Islet of Langerhans (tissue), 1 donor: ENCODE measurements around the gene CD79B.
"Not testable (repeated sequence)": the region's sequence is repeated elsewhere in the genome, so short reads cannot be mapped to it uniquely, and the experiment has no call there.

ENCODE experiments used
- FAIRE-seq: peaks from one replicate; lab custom pipeline; 2011; peaks lifted over from hg19 to GRCh38; lab: Jason Lieb, UNC

CD79B gene

DNA sequence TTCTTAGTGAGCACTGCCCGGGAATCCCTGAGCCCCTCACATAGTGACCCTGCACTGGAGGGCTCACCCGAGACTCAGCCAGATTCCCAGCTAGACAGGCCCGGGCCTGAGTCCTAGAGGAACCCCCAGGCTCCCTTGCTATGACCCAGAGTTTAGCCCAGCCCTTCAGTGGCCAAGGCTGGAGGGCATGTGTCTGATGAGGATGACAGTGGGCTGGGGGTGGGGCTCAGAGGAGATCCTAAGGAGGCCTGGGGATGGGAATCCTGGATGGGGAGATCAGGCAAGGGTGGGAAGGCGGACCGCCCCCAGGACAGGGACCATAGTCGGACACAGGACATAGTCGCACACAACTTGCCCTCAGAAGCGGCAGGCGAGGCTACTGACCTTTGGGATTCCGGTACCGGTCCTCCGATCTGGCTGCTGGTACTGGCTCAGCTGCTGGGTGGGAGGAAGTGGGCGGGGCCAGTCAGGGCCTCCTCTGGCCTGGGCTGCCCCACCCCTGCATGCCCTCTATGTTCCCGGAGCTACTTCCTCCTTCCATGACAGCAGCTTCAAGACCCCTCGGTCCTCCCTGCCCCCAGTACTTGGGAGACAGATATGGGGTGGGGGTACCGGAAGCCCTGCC, 1.1 kb downstream of the CD79B start:
- FAIRE-seq = no peak

DNA sequence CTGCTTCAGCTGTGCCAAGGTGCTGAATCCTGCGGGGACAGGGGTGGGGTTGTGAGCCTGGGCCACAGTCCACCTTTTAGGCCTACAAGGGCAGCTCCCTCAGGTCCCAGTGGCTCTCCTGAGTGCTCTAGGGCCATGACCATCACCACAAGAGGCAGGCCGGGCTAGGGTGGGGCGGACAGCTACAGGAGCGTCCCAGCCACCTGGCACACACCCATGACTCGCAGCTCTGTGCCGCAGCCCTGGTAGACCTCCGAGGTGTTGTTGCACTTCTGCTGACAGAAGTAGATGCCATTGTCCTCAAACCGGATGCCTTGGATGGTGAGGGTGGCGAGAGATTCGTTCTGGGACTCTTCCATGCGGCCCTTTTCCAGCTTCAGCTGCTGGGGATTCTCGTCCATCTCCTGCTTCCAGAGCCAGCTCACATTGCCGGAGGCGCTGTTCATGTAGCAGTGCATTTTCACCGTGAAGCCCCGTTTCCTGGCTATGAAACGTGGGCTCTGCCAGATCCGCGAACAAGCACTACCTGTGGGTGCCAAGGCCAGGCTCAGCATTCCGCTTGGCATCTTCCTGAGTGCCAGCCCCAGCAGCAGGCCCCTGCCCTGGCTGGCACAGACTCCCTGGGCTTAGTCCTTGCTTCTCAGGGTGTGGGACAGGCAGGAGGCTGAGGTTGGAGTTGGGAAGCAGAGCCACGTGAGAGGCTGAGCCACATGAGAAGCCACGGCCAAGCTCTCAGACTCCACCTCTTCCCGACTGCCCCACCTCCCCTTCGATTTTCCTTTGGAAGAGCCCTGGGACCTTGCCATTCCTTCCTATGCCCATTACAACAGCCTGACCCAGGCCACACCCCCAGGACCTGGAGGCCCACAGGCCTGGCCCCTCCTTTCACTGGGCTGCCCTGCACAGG, 2.0 kb downstream of the CD79B start:
- FAIRE-seq = no peak

DNA sequence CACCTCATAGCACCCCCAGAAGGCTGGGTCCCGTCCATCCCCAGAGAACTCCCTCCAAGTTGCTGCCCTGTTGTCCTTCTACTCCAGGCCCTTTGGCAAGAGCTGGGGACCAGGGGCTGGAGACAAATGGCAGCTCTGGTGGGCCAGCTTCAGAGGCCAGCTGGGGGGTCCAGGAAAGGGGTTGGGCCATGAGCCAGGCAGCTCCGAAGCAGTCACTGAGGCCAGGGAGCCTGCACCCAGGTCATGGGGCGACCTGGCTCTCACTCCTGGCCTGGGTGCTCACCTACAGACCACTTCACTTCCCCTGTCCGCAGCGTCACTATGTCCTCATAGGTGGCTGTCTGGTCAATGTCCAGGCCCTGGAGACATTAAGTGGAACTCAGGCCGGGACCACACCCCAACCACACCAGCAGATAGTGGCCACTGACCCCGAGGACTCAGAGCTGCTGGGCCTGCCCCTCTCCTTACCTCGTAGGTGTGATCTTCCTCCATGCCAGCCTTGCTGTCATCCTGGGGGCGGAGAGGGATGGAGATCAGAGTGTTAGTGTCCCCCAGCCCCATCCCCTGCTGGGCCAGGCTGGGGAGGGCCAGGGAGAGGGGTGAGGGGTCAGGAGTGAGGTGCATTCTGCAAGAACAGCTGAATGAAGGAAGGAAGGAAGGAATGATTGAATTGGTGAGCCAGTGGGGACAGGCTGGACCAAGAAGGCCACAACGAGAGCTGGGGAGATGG, 3.0 kb downstream of the CD79B start:
- FAIRE-seq = no peak

DNA sequence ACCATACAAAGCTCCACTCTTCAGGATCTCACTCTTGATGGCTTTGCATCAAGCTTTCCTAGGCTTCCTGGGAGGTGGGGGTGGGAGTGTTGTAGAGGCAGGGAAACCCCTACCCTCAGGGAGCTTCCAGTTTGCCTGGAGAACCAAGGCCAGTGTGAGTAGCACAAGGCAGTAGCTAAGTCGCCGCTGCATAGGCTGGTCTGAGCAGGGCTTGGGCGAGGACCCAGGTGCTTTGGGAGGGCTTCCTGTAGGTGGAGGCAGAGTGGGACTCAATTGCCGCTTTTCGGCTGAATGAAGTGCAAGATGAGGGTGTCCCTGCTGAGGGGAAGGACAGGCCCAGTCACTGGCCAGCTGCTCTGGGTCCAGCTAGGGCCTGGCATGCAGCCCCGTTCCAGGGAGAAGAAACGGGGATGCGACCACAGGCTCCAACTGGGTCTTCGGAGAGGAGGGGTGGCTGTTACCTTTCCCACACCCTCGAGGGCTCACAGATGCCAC, 3.9 kb downstream of the CD79B start:
- no peak for FAIRE-seq

DNA sequence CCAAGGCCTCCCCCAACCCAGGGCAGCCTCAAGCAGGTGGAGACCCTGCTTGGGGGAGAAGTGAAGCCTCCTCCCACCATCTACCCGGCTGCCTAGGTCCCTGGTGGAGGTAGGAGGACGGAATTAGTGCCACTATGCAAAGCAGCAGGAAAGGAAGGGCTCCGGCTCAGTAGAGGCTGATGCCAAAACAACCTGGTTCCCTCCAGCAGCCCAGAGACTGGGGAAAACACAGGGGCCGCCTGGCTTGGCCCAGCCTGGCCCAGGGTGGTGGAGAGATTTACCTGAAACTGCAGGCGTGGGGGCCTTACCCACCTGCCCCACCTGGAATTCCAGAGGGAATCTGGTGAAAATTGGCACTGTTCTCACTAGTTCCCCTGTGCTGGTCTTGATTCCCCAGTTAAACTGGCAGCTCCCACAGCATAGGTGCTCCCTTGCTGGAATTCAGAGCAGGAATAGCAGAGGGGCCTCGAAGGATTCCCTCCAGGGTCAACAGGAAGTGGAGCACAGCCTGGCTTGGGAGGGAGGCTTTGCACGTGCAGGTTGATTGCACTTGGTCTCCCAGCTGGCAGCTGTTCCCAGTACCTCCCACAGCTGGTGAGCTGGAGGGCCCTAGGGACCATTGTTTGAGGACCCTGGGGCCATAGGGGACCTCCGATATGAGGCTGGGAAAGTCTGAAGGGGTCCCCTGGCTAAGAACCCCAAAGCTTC, 4.5 kb downstream of the CD79B start:
- FAIRE-seq = no peak

DNA sequence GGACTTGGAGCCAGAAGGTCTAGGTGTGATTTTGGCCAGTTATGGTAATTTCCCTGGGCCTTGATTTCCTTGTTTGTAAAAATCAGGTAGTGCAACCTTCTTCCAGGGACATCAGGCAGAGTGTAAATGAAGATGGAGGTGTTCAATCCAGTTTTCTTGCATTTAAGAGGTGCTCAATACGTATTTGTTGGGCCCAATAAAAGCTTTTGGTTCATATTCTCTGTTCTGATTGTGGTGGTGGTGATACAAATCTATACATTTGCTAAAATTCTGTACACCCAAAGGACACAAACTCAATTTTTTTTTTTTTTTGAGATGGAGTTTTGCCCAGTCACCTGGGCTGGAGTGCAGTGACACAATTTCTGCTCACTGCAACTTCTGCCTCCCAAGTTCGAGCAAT, 6.0 kb downstream of the CD79B start:
- FAIRE-seq = no peak

DNA sequence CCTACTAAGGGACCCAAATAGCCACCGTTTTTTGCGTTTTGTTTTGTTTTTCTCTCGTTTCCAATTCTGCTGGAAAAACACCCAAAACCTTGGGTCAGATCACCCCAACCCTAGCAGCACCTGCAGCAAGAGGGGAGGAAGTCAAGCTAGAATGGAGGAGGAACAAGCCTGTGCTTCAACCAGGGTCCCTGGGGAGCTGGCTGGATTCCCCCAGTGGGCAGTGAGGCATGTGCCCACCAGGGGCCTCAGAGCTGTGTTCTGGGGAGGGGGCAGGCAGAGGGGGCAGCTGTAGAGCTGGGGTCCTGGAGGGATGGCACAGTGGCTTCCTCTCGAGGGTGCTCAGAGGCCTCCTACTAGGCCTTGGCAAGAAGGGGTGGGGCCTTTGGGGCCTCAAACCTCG, 6.5 kb downstream of the CD79B start:
- no peak for FAIRE-seq

DNA sequence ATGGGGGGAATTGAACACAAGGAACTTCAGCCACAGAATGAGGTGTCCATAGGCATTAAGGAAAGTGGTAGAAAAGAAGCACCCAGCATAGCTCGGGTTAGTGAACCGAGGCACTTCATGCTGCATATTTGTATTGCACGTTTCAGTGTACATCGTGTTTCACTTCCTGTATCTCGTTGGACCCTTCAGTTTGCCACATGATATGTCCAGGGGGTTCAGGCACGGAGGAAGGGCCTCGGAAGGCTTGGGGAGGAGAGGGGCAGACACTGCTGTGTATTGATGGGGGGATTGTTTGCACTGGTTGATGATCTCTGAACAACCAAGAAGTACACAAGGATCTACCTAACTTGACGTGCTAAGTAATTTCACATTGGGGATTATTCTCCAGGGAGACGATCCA, 9.7 kb downstream of the CD79B start:
- not testable (repeated sequence) for FAIRE-seq

DNA sequence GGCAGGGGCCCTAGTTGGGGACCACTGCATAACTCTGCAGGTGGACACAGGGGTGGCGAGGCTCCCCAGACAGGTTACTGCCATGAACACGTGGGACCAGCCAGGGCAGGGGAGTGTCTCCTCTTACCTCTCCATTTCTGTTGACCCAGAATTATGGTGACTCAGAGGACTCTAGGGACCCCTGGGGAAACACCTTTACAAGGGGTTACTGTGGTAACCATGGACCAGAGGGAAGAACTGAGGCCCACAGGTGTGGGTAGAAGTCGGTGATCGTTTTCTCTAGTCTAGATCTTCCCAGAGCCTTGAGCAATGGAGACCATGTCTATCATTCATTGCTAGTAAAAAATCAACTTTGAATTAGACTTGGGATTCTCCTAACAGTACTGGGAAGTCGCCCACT, 11.4 kb downstream of the CD79B start:
- FAIRE-seq = not testable (repeated sequence)

DNA sequence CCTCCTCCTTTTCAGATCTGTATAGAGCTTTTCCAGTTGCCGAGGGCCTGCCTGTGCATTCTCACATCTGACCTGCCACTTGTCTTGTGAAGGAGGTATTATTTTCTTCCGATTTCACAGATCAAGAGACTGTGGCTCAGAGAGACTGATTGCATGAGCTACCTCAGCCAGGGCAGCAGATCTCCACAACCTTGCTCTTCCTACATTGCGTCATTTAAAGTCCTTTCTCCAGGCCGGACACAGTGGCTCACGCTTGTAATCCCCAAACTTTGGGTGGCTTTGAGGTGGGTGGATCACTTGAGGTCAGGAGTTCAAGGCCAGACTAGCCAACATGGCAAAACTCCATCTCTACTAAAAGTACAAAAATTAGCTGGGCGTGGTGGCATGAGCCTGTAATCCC, 12.1 kb downstream of the CD79B start:
- not testable (repeated sequence) for FAIRE-seq

DNA sequence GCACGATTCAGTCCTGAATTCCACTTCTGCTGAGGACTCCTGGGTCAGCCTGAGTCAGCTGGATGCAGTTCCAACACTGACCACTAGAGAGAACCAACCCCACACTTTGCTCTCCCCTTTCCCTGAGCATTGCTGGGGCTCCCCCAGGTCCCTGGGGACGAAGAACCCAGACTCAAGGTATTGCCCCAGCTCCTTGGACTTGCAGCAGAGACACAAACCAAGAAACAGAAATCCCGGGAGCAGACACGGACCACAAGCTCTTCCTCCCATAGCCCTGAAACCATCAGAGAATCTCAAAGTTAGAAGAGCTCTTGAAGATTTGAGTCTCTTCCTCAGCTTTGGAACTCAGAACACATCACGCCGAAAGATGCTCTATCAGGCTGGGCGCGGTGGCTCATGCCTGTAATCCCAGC, 12.8 kb downstream of the CD79B start:
- FAIRE-seq = no peak

DNA sequence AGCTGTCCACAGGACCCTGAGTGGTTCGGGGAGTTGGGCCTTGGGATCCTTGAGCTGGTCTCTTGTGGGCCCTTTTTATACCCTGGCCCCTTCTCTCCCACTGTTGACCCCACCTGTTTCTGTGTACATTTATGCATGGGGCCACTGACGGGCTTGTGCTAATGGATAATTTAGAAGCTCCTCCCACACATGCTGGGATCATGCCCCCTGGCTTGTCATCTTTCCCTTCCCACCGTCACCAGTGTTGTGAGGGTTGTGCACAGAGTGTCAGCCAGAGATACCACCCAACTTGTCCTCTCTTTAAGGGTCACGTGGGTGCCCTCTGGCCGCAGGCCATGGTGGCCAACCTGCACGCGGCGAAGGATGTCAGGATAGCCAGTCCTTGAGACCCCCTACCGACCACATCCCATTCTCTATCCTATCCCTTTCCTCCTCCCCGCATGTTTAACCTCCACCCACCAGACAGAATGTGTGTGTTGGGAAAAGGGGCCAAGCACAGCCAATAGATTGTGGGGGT, 13.3 kb downstream of the CD79B start, which contains the start of gene GH1:
GH1 (minus strand) TSS at position 51 of the 517 bp plus-strand sequence. CDS start 63 bp downstream, outside the sequence.
- not testable (repeated sequence) for FAIRE-seq

DNA sequence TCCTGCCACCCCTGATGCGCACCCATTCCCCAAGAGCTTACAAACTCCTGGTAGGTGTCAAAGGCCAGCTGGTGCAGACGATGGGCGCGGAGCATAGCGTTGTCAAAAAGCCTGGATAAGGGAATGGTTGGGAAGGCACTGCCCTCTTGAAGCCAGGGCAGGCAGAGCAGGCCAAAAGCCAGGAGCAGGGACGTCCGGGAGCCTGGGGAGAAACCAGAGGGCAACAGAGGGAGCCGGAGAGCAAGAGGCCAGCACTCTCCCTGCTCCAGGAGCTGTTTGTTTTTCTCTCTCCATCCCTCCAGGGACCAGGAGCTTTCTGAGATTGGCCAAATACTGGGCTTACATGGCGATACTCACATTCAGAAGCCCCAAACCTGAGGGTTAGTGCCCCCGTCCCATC, 13.8 kb downstream of the CD79B start:
- FAIRE-seq = no peak

DNA sequence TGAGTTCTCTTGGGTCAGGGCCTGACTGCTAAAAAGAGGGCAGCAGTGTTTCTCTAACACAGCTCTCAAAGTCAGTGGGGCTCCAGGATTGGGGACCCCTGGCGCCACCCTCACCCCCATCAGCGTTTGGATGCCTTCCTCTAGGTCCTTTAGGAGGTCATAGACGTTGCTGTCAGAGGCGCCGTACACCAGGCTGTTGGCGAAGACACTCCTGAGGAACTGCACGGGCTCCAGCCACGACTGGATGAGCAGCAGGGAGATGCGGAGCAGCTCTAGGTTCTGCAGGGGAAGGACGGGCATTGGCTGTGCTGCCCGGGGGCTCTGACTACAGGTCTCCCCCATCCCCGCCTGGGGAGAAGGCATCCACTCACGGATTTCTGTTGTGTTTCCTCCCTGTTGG, 14.5 kb downstream of the CD79B start:
- FAIRE-seq = no peak

DNA sequence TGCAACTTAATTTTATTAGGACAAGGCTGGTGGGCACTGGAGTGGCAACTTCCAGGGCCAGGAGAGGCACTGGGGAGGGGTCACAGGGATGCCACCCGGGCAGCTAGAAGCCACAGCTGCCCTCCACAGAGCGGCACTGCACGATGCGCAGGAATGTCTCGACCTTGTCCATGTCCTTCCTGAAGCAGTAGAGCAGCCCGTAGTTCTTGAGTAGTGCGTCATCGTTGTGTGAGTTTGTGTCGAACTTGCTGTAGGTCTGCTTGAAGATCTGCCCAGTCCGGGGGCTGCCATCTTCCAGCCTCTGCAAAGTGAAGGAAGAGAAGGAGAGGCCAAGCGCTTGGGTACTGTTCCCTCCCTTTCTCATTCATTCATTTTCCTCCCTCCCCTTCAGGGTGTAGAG, 14.9 kb downstream of the CD79B start:
- not testable (repeated sequence) for FAIRE-seq

DNA sequence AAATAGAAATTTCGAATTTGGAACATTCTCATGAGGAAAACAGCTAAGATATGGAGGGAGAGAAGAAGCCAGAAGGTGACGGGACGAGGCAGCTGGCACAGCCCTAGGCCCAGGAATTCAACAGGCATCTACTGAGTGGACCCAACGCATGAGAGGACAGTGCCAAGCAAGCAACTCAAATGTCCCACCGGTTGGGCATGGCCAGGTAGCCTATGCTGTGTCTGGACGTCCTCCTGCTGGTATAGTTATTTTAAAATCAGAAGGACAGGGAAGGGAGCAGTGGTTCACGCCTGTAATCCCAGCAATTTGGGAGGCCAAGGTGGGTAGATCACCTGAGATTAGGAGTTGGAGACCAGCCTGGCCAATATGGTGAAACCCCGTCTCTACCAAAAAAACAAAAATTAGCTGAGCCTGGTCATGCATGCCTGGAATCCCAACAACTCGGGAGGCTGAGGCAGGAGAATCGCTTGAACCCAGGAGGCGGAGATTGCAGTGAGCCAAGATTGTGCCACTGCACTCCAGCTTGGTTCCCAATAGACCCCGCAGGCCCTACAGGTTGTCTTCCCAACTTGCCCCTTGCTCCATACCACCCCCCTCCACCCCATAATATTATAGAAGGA, 15.5 kb downstream of the CD79B start:
- FAIRE-seq = no peak

DNA sequence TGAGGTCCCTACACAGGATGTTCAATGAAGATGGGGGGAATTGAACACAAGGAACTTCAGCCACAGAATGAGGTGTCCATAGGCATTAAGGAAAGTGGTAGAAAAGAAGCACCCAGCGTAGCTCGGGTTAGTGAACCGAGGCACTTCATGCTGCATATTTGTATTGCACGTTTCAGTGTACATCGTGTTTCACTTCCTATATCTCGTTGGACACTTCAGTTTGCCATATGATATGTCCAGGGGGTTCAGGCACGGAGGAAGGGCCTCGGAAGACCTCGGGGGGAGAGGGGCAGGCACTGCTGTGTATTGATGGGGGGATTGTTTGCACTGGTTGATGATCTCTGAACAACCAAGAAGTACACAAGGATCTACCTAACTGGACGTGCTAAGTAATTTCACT, 16.4 kb downstream of the CD79B start:
- FAIRE-seq = not testable (repeated sequence)

DNA sequence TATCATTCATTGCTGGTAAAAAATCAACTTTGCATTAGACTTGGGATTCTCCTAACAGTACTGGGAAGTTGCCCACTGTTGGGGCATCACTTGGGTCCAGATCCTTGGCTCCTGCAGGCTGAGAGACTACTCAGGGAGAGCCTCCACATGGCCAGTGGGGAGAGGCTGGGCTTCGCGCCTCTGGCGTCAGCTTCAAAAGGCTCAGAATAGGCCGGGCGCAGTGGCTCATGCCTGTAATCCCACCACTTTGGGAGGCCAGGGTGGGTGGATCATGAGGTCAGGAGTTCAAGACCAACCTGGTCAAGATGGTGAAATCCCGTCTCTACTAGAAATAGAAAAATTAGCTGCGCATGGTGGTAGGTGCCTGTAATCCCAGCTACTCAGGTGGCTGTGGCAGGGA, 17.7 kb downstream of the CD79B start:
- FAIRE-seq = no peak

DNA sequence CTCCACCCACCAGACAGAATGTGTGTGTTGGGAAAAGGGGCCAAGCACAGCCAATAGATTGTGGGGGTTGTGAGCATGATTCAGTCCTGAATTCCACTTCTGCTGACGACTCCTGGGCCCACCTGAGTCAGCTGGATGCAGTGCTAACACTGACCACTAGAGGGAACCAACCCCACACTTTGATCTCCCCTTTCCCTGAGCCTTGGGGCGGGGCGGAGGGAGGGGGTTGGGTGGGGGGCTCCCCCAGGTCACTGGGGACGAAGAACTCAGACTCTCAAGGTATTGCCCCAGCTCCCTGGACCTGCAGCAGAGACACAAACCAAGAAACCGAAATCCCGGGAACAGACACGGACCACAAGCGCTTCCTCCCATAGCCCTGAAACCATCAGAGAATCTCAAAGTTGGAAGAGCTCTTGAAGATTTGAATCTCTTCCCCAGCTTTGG, 20.5 kb downstream of the CD79B start:
- no peak for FAIRE-seq

DNA sequence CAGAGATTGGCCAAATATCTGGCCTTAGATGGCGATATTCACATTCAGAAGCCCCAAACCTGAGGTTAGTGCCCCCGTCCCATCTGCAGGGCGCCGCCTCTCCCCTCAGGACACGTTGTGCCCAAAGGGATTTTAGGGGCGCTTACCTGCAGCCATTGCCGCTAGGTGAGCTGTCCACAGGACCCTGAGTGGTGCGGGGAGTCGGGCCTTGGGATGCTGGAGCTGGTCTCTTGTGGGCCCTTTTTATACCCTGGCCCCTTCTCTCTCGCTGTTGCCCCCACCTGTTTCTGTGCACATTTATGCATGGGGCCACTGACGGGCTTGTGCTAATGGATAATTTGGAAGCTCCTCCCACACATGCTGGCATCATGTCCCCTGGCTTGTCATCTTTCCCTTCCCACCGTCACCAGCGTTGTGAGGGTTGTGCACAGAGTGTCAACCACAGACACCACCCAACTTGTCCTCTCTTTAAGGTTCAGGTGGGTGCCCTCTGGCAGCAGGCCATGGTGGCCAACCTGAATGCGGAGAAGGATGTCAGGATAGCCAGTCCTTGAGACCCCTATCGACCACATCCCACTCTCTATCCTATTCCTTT, 21.0 kb downstream of the CD79B start, which contains the start of gene CSHL1:
CSHL1 (minus strand) TSS at position 218 of the 595 bp plus-strand sequence; CDS start at position 156, 62 bp downstream.
- no peak for FAIRE-seq

DNA sequence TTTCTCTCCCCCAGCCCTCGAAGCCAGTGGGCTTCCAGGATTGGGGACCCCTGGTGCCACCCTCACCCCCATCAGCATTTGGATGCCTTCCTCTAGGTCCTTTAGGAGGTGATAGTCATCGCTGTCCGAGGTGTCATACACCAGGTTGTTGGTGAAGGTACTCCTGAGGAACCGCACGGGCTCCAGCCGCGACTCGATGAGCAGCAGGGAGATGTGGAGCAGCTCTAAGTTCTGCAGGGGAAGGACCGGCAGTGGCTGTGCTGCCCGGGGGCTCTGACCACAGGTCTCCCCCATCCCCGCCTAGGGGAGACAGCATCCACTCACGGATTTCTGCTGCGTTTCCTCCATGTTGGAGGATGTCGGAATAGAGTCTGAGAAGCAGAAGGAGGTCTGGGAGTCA, 22.0 kb downstream of the CD79B start:
- no peak for FAIRE-seq
